WTC11 (cell line): ENCODE results near the gene MUC2.

Source experiments
- CBFB ChIP-seq: sonication (generic); formaldehyde crosslinking; IDR thresholded peaks from 2 replicates; pipeline ENCODE4 v1.8.1; 2022; ENCODE audit warnings: mild to moderate bottlenecking, low read depth, missing genetic modification reagents
- FOXJ3 ChIP-seq: sonication (generic); formaldehyde crosslinking; IDR thresholded peaks from 2 replicates; pipeline ENCODE4 v1.9.0; 2021; ENCODE audit warnings: missing genetic modification reagents, mild to moderate bottlenecking, borderline replicate concordance
- JUN ChIP-seq: sonication (generic); formaldehyde crosslinking; IDR thresholded peaks from 2 replicates; pipeline ENCODE4 v1.8.0; 2023; ENCODE audit warnings: mild to moderate bottlenecking, missing genetic modification reagents
- KAT7 ChIP-seq: sonication (generic); formaldehyde crosslinking; IDR thresholded peaks from 2 replicates; pipeline ENCODE4 v1.8.1; 2023; ENCODE audit warnings: missing genetic modification reagents, mild to moderate bottlenecking, borderline replicate concordance
- SP1 ChIP-seq: sonication (generic); formaldehyde crosslinking; conservative IDR thresholded peaks from 2 replicates; pipeline ENCODE4 v1.8.1; 2022; ENCODE audit warnings: missing genetic modification reagents
- TEAD1 ChIP-seq: sonication (generic); formaldehyde crosslinking; IDR thresholded peaks from 2 replicates; pipeline ENCODE4 v1.8.0; 2022; ENCODE audit warnings: mild to moderate bottlenecking, missing genetic modification reagents
- TEAD4 ChIP-seq: sonication (generic); formaldehyde crosslinking; IDR thresholded peaks from 2 replicates; pipeline ENCODE4 v1.8.0; 2022; ENCODE audit warnings: mild to moderate bottlenecking, missing genetic modification reagents
- TF ChIP-seq, protein P1 (sequence below): fragments of 200-600 bp; IDR thresholded peaks from 2 replicates; pipeline ENCODE4 v1.8.0; 2022; ENCODE audit warnings: antibody characterized with exemption
- TF ChIP-seq, protein P2 (sequence below): sonication (generic); formaldehyde crosslinking; IDR thresholded peaks from 2 replicates; pipeline ENCODE4 v1.8.0; 2022; ENCODE audit warnings: mild to moderate bottlenecking, missing genetic modification reagents
- TF ChIP-seq, protein P3 (sequence below): sonication (generic); formaldehyde crosslinking; IDR thresholded peaks from 2 replicates; pipeline ENCODE4 v1.8.1; 2023; ENCODE audit warnings: mild to moderate bottlenecking, missing genetic modification reagents, moderate library complexity
- TF ChIP-seq, protein P4 (sequence below): sonication (generic); formaldehyde crosslinking; IDR thresholded peaks from 2 replicates; pipeline ENCODE4 v1.8.0; 2023; ENCODE audit warnings: mild to moderate bottlenecking, missing genetic modification reagents
- TF ChIP-seq, protein P5 (sequence below): sonication (generic); formaldehyde crosslinking; IDR thresholded peaks from 2 replicates; pipeline ENCODE4 v1.8.0; 2022; ENCODE audit warnings: mild to moderate bottlenecking, missing genetic modification reagents

DNA sequence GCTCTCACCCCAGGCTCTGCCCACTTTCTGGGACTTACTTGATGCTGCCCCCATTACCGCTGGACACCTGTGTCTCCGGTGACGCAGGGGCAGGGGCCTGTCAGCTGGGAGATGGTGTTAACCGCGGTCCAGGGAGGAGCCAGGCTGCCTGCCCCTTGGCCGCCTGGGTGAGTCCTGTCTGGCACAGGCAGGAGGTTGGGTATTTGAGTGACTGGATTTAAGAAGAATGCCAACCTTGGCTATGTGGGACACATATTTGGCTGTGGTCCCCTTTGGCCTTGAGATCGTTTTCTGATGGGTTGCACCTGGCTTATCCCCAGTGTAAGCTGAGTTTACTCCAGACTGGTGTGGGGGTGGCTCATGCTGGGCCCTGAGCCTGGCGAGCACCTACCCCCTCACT lies 40.7 kb upstream of the MUC2 start:
- TF ChIP-seq KAT7 (CRISPR knock-in tag) (no peak), FOXJ3 (CRISPR knock-in tag) (no peak), TEAD1 (CRISPR knock-in tag) (no peak), TEAD4 (CRISPR knock-in tag) (no peak), SP1 (CRISPR knock-in tag) (no peak), CBFB (CRISPR knock-in tag) (no peak), JUN (CRISPR knock-in tag) (no peak)
- TF ChIP-seq, protein P1, sequence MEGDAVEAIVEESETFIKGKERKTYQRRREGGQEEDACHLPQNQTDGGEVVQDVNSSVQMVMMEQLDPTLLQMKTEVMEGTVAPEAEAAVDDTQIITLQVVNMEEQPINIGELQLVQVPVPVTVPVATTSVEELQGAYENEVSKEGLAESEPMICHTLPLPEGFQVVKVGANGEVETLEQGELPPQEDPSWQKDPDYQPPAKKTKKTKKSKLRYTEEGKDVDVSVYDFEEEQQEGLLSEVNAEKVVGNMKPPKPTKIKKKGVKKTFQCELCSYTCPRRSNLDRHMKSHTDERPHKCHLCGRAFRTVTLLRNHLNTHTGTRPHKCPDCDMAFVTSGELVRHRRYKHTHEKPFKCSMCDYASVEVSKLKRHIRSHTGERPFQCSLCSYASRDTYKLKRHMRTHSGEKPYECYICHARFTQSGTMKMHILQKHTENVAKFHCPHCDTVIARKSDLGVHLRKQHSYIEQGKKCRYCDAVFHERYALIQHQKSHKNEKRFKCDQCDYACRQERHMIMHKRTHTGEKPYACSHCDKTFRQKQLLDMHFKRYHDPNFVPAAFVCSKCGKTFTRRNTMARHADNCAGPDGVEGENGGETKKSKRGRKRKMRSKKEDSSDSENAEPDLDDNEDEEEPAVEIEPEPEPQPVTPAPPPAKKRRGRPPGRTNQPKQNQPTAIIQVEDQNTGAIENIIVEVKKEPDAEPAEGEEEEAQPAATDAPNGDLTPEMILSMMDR = no peak
- TF ChIP-seq, protein P2, sequence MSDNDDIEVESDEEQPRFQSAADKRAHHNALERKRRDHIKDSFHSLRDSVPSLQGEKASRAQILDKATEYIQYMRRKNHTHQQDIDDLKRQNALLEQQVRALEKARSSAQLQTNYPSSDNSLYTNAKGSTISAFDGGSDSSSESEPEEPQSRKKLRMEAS (CRISPR knock-in tag) = no peak
- TF ChIP-seq, protein P3, sequence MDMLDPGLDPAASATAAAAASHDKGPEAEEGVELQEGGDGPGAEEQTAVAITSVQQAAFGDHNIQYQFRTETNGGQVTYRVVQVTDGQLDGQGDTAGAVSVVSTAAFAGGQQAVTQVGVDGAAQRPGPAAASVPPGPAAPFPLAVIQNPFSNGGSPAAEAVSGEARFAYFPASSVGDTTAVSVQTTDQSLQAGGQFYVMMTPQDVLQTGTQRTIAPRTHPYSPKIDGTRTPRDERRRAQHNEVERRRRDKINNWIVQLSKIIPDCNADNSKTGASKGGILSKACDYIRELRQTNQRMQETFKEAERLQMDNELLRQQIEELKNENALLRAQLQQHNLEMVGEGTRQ = no peak
- TF ChIP-seq, protein P4, sequence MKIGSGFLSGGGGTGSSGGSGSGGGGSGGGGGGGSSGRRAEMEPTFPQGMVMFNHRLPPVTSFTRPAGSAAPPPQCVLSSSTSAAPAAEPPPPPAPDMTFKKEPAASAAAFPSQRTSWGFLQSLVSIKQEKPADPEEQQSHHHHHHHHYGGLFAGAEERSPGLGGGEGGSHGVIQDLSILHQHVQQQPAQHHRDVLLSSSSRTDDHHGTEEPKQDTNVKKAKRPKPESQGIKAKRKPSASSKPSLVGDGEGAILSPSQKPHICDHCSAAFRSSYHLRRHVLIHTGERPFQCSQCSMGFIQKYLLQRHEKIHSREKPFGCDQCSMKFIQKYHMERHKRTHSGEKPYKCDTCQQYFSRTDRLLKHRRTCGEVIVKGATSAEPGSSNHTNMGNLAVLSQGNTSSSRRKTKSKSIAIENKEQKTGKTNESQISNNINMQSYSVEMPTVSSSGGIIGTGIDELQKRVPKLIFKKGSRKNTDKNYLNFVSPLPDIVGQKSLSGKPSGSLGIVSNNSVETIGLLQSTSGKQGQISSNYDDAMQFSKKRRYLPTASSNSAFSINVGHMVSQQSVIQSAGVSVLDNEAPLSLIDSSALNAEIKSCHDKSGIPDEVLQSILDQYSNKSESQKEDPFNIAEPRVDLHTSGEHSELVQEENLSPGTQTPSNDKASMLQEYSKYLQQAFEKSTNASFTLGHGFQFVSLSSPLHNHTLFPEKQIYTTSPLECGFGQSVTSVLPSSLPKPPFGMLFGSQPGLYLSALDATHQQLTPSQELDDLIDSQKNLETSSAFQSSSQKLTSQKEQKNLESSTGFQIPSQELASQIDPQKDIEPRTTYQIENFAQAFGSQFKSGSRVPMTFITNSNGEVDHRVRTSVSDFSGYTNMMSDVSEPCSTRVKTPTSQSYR = no peak
- TF ChIP-seq, protein P5, sequence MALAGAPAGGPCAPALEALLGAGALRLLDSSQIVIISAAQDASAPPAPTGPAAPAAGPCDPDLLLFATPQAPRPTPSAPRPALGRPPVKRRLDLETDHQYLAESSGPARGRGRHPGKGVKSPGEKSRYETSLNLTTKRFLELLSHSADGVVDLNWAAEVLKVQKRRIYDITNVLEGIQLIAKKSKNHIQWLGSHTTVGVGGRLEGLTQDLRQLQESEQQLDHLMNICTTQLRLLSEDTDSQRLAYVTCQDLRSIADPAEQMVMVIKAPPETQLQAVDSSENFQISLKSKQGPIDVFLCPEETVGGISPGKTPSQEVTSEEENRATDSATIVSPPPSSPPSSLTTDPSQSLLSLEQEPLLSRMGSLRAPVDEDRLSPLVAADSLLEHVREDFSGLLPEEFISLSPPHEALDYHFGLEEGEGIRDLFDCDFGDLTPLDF (CRISPR knock-in tag) = no peak
